NCI-H2171 (cell line): ENCODE results near the gene SGCD.

Source experiments
- DNase-seq: peaks from one replicate; lab custom pipeline; 2025; lab: John Stamatoyannopoulos, UW

The SGCD gene

GRCh38 chr5:156693113-156693512, 366.1 kb downstream of the SGCD start:
- no peak for DNase-seq

GRCh38 chr5:156694598-156694997, 367.6 kb downstream of the SGCD start:
- DNase-seq = no peak

- DNase-seq = no peak
These were observed 368.8 kb downstream of the SGCD start for GRCh38 chr5:156695774-156696173.

- peak; percentile 11 for DNase-seq
These were observed 371.4 kb downstream of the SGCD start for GRCh38 chr5:156698323-156698722.

DNA sequence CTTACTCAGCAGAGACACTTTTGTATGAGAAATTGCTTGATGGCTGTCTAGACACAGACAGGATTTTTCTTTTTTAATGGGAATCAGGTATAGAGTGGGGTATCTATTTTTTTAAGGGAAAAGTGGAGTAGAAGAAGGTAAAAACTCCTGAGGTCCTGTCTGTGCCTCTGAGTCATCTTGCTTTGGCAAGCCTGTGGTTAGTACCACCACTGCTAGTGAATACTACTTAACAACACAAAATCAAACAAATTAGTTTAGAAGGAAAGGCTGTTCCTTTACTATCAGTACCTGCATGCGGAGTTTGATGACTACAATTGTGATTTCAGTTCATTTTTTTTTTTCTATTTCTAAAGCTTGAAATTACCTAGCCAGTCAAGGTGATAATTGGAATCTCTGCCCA, 372.2 kb downstream of the SGCD start:
- DNase-seq = no peak

- no peak for DNase-seq
These were observed 377.2 kb downstream of the SGCD start for GRCh38 chr5:156704139-156704538.

GRCh38 chr5:156706631-156707030, 379.7 kb downstream of the SGCD start:
- DNase-seq = no peak

DNA sequence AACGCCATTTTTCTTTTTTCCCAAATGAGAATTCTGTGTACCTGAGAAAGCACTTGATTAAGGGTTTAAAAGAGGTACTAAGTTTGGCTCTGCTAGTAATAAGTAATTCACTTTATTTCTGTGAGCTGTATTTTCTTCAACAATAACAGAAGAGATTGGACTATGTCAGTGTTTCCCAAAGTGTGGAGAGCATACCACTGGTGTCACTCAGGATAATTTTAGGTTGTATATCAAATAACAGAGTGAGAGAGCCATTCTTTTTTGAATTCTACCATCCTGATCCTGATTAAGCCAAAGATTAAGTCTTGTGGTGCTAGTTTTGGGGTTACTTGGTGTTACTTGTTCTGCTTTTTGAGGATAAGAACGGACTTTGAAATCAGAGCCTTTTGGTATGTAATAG, 380.8 kb downstream of the SGCD start:
- DNase-seq = no peak

DNA sequence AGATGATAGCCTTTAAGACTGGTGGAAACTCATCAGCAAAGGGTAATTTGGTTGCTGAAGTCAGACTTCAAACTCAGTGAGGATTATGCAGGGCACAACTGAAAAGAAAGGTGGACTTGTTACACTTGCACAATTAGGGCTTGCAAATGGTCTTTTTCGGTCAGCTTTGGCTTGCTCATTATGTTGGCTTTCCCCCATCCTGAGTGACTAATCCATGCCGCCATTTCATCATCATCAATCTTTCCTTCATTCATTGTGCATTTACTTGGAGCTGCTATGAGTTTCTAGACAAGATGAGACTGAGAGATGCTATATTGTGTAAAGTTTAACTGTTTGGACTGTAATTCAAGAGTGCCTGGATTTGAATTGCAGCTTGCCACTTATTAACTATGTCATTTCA, 388.3 kb downstream of the SGCD start:
- no peak for DNase-seq

DNA sequence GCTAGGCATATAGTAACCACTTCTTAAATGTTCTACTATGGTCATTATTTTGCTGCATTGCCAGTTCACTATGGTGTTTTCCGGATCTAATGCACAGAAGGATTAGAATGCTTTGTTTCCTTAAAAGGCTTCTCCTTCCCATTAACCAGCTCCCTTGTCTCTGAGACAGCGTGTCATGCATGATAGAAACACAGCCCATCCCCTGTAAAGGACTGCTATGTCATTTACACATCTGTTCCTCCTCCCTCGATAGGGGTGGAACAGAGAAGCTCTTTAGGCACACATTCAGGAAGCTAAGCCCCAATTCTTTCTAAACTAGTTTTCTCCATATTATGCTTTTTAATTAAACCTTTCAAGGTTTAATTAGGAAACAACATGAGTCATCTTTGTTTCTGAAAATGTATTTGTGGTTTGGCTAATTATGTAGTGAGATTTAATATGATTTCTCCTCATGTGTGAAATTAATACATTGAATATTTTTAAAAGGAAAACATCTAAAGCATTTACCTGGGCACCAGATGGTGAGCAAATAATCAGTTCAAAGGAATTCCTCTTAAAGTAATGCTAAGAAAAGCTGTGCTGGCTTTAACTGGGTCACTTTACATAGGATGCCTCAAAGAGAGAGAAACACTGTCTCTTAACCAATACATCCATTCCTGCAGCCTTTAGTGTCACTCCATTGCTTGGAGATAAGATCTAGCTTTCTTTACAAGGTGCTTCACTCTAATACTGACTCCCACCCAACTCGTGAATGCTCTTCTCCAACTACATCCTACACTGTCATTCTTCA, 389.8 kb downstream of the SGCD start:
- DNase-seq = no peak

- no peak for DNase-seq
These were observed 392.0 kb downstream of the SGCD start for GRCh38 chr5:156718985-156719384.

GRCh38 chr5:156722358-156722757, 395.4 kb downstream of the SGCD start:
- DNase-seq = no peak

- no peak for DNase-seq
These were observed 408.5 kb downstream of the SGCD start for GRCh38 chr5:156735477-156735876.

GRCh38 chr5:156741516-156741915, 414.6 kb downstream of the SGCD start:
- no peak for DNase-seq

DNA sequence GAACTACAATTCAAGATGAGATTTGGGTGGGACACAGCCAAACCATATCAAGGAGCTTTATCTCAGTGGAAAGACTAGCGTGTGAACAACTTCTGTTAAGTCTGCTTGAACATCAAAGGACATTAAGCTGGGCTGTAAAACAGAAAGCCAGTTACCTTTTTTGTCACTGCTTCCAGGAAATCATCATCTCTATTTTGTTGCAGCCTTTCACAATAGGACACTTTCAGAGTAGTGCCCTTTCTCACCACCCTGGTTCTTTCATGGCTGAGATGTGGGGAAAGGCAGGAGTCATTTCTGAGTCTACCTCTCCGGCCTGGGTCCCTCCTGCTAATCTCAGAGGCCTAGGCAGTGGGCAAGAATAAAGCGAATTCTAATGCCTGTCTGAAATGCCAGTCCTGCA, 426.9 kb downstream of the SGCD start:
- DNase-seq = no peak

DNA sequence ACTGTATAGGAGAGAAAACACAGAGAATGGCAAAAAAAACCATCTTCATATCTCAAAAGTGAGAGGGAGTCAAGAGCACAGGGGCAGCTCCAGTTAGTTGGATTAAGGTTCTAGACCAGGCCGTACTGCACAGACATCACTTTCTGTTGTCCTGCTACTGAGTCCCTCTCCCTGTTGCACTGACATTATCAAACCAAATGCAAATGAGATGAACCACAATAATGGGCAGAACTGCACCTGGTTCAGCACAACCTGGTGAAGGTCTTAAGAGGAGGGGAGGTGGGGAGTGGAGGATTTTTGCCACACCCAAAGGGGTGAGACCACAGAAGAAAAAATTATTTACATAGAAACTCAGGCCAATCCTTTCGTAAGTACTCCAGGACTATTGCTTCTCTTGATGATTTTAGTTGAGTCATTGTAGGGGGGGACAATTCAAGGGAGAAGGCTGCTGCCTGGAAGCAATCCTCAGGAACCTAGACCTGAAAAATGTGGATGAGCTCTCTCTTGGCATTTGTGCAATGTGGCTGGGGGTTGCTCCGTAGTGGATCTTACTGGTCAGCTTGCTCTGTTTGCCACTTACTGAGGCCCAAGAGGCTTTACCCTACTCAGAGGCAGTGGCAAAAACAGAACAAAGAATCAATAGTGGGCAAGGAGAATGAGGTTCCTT, 428.6 kb downstream of the SGCD start:
- DNase-seq = no peak

- DNase-seq = no peak
These were observed 431.2 kb downstream of the SGCD start for GRCh38 chr5:156758011-156758791.

- DNase-seq = no peak
These were observed 432.2 kb downstream of the SGCD start for GRCh38 chr5:156759156-156759555.

DNA sequence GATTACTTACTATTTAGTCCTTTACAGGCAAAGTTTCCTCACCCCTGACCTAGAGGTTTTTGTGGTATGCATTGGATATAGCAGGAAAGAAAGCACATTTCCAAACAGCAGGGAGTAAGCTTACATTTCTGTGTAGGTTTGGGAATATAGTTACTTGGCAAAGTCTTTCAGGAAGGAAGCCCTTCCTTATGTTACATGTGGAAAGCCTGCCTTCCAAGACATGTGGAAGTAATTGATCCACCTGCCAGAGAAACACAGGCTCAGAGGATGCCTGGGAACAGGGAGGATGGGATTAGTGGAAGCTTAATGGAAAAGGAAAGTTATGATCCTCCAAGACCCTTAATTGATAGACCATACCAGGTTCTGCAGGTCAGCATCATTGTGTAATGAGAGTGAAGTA, 435.8 kb downstream of the SGCD start:
- DNase-seq = no peak

DNA sequence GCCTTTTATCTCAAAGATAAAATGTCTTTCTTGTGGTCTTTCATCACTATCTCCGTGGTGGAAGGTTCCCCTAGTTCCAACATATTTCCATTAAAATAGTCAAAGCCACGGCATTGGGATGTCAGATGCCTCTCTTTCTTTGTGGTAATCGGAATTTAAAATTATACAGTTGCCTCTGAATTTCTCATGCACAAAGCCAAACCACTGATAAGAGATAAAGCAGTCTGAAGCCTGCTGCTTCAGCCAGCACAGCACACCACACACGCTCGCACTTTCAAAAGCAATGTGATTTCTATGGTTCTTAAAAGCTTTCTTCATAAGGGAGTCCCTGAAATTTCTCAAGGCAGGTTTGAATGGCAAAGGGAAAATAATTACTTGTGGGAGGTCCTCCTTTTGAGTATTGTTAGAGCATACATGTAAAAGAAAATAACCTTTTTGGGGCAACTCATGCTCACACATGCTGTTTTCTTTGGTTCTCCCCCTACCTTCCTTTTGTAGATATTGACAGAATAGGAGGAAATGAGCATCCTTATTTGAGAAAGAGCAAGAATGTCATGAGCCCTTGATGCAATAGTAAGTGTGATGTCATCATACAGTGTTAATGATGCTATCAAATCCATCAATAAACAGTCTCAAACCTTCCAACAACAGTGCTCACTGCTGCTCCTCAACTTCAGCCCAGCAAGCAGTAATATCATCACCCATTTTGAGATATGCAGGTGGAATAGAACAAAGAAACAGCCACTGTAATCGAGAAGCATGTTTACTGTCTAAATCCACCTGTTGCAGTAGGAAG, 437.4 kb downstream of the SGCD start:
- DNase-seq = no peak

GRCh38 chr5:156774273-156774672, 447.3 kb downstream of the SGCD start:
- no peak for DNase-seq

DNA sequence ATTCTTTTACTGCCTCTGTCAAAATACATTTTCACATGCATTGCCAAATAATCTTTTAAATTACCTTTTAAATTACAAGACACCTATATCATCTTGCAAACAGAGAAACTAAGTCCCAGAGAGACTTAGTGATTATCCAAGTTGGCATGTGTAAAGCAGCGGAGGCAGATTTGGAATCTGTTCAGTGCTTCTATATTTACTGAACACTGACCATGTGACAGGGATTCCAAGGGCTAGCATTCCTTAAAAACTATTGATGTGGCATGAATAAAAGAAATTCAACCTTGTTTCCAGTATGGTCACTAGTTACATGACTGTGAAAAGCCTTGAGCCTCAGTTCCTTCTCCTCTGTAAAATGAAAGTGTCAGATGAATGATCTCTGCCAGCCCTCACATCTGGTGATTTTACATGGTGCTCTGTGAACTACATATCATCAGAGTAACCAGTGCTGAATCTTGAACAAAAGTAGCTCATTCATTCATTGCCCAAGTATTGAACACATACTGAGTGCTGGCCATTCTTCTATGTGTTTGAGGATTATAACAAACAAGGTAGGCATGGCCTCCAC, 451.3 kb downstream of the SGCD start:
- no peak for DNase-seq
